Hypothalamus (tissue), 51 donors: Measurements from ENCODE around the gene AKAP8L.

Source experiments
- DNase-seq, 51 donors: peaks; one replicate each; lab custom pipeline; 2025; lab: John Stamatoyannopoulos, UW

The AKAP8L gene

GRCh38 chr19:15449620-15450527, 31.1 kb upstream of the AKAP8L start, which contains the start of gene WIZ:
TSS of gene WIZ (minus strand) at chr19:15449956. CDS start at chr19:15448307, 1,649 bp downstream.
- peak; percentile 3 to 85 (median 61) for DNase-seq

GRCh38 chr19:15448778-15449619, 30.2 kb upstream of the AKAP8L start:
- no peak for DNase-seq

- DNase-seq = no peak
These were observed 29.4 kb upstream of the AKAP8L start for GRCh38 chr19:15448044-15448777.

- DNase-seq = no peak
These were observed 28.3 kb upstream of the AKAP8L start for GRCh38 chr19:15447057-15447456.

- no peak for DNase-seq
These were observed 27.1 kb upstream of the AKAP8L start for GRCh38 chr19:15445807-15446376.

GRCh38 chr19:15445227-15445605, 26.4 kb upstream of the AKAP8L start:
- no peak for DNase-seq

GRCh38 chr19:15444505-15445226, 25.9 kb upstream of the AKAP8L start:
- no peak for DNase-seq

- DNase-seq = peak in 13 of 51 donors; percentile 2 to 43 (median 16)
These were observed 25.1 kb upstream of the AKAP8L start for GRCh38 chr19:15443838-15444237.

GRCh38 chr19:15443325-15443724, 24.5 kb upstream of the AKAP8L start:
- no peak for DNase-seq

- DNase-seq = no peak
These were observed 23.5 kb upstream of the AKAP8L start for GRCh38 chr19:15442142-15442920.

- DNase-seq = no peak
These were observed 22.5 kb upstream of the AKAP8L start for GRCh38 chr19:15441317-15441716.

- no peak for DNase-seq
These were observed 21.2 kb upstream of the AKAP8L start for GRCh38 chr19:15439821-15440641.

- DNase-seq = no peak
These were observed 20.5 kb upstream of the AKAP8L start for GRCh38 chr19:15439078-15439799.

GRCh38 chr19:15438577-15438976, 19.8 kb upstream of the AKAP8L start:
- DNase-seq = no peak

- DNase-seq = no peak
These were observed 19.3 kb upstream of the AKAP8L start for GRCh38 chr19:15438124-15438496.

- DNase-seq = no peak
These were observed 18.8 kb upstream of the AKAP8L start for GRCh38 chr19:15437355-15438123.

- DNase-seq = no peak
These were observed 18.0 kb upstream of the AKAP8L start for GRCh38 chr19:15436826-15437110.
